ENCODE results near the gene SEC14L5.

SEC14L5 gene

DNA sequence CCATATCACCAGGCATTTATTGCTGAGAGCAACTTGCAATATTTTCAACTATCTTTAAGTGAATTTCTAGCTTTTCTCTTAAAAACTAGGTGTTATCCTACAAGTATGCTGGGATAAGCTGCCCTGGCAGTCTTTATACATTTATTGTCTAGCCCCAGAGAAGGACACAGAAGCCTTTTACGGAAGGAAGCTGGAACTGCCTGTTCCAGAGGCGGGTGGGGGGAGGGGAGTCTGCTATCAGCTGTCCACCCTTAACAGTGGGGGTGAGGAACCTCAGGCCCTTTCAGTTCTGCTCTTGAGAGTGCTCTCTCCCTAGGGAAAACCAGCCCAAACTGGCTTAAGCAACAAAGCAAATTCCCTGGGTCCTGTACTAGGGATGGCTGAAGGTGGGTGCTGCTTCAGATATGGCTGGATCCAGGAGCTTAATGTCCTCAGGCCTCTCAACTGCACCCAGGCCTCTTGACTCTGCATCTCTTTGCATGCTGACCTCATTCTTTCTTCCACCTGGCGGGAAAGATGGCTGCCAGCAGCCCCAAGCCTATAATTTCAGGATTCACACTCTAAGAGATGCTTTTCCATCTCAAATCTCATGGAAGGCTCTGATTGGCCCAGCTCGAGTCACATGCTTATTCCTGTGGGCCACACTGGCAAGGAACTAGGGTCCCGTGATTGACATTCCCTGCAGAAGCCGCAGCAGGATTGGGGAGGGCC lies 59.0 kb downstream of the SEC14L5 start:
- DNase-seq: no peak

DNA sequence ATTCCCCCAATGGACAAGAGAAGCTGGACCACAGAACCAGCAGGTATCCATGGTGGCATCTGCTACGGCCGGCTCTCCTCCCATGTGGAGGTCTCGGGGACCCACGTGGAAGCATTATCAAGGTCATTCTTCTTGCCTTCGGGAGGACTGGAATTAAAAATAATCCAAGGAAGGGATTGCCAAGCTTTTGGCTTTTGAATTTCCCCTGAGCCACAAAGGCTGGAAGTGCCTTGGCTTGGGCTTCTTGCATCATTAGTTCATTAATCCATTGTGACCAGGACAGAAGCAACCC lies 59.5 kb downstream of the SEC14L5 start:
- no peak for DNase-seq

DNA sequence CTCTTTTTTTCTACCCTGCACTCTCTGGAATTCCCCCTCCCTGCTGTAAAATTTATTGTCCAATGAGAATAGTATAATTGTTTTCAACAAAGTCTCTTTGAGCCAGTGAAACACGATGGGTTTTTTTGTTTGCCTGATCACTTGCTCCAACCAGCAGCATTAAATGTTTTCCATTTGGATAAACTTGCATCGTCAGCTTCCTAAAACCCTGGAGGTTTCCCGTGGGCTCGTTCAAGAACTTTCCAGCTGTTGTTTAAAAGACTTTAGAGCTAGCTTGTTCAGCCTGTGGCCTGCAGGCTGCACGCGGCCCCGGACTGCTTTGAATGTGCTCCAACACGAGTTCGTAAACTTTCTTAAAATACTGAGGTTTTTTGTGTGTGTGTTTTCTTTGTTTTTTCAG lies 60.7 kb downstream of the SEC14L5 start:
- no peak for DNase-seq

DNA sequence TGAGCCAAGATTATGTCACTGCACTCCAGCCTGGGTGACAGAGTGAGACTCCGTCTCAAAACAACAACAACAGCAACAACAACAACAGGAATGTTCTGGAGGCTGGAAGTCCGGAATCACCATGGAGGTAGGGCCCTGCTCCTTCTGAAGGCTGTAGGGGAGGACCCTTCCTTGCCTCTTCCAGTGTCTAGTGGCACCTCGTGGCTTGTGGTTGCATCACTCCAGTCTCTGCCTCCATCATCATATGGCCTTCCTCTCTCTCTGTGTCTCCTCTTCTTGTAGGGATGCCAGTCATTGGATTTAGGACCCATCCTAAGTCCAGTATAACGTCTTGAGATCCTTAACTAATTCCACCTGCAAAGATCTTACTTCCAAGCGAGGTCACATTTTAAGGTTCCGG lies 61.6 kb downstream of the SEC14L5 start:
- DNase-seq: no peak

DNA sequence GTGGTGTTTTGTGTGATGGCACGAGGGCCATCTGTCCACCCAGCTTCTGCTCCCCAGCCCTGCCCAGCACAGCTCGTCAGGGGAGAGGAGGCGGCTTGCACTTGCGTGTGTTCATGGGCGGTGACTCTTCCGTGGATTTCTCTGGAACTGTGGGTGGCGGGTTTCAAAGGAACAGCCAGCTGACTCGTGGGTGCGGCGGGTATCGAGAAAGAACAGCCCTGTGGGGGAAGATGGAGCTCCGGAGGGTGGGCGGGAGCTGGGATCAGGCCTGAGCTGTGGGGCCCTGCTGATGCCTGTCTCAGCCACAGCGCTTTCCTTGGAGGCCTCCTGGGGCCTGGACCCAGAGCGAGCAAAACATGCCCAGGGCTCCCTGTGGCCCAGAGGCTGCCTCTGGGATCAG lies 62.4 kb downstream of the SEC14L5 start:
- no peak for DNase-seq

DNA sequence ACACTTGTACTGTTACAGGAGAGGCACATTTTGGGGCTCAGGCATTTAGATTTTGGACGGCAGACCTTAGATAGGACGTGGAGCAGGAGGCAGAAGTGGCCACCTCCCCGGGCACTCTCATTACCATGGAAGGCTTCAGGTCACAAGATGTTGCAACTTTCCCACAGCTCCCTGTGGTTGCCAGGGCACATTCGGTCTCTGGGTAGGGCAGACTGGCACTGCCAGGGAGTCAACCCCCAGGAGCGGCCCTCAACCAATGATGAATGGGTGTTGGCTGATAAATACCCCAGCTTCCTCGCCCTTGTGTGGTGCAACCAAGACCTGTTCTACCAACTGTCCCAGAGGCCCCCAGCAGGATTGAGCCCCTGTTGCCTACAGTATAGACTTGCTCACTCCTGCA lies 64.4 kb downstream of the SEC14L5 start:
- DNase-seq: no peak

DNA sequence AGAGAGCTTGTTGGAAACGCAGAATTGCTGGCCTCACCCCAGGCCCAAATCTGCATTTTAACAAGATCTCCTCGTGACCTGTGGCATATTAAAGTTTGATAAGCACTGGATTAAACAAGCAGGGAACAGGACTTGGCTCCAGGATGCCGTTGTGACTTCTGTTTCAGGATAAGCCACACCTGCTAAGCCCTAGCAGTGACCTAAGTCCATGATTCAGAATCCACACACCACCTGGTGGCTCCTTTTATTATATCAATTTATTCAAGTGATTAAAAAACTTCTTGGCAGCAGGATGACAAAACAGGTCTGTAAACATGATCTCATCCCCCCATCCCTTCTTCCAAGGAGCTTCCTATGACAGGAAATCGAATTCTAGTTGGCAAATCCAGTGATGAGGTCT lies 66.5 kb downstream of the SEC14L5 start:
- DNase-seq: peak; percentile 64

DNA sequence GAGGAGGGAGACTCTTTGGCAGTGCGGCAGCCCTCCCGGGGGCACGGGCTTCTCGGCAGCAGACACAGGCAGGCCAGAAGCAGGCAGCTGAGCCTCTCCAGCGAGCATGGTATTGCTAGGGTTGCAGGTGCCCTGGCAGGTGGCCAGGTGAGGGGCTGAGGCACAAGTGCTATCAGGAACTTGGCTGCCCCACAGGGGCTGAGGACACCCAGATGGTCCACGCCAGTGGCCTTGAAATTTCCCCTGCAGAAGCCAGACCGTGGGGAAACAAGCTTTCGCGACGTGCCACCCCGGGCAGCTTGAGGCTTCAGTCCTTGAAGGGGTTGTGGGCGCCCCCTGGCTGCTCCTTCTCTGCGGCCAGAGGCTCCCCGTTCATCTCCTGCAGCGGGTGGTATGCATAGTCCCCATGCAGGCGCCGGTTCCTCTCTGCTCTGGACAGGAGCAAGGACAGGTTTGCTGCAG lies 67.1 kb downstream of the SEC14L5 start:
- DNase-seq: peak; percentile 21

DNA sequence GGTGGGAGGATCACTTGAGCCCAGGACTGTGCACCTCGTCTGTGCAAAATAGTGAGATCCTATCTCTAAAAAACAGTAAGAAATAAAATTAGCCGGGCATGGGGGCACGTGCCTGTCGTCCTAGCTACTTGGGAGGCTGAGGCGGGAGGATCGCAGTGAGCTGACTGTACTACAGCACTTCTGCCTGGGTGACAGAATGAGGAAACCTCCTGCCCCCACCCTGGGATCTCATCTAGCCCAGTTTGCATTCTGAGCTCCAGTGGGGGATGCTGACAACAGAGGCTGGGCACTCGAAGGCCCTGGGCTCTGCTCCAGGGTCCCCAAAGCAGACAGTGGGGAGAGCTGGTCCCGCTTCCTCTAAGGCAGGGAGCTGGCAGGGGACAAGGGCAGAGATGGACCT lies 68.5 kb downstream of the SEC14L5 start:
- no peak for DNase-seq

DNA sequence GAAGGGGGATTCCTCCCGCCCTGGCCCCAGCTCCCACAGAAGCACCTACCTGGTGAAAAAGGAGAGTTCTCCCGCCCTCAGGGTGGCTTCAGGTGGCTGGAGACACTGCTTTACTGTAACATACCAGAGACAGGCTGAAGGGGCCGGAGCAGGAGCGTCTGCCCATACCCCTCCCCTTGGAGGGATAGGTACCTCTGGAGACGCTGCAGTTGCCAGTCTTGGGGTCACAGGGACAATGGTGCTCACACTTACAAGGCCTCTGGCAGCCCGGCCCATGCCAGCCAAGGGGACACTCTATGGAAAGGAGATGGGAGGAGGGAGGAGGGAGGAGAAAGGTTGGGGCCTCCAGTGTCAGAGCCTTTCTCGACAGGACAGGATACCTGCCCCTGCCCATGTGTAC lies 69.0 kb downstream of the SEC14L5 start:
- DNase-seq: no peak

DNA sequence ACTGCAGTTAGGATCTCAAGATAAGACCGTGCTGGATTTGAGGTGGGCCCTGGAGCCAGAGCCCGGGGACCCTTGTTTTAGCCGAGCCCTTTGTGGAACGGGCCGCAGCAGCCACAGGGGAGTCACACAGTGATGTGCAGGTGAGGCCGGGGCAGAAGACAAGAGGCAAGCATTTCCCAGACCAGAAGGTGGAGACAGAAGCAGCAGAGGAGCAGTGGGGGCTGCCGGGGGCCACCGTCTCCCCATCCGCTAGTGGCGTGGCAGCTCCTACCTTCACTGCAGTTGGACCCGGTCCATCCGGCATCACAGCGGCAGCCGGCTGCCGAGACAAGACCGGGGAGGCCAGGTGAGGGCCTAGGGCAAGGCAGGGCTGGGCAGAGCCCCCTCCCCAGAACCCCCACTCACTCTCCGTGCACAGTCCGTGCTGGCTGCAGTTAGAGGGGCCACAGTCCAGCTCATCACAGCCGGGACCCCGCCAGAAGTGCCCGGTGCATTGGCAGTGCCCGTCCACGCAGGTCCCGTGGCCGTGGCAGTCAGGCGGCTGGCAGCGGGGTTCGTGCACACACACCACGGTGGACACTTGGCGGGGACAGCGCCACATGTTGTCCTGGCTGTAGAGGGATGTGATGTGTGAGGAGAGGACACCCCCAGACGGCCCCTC lies 69.6 kb downstream of the SEC14L5 start:
- DNase-seq: no peak

DNA sequence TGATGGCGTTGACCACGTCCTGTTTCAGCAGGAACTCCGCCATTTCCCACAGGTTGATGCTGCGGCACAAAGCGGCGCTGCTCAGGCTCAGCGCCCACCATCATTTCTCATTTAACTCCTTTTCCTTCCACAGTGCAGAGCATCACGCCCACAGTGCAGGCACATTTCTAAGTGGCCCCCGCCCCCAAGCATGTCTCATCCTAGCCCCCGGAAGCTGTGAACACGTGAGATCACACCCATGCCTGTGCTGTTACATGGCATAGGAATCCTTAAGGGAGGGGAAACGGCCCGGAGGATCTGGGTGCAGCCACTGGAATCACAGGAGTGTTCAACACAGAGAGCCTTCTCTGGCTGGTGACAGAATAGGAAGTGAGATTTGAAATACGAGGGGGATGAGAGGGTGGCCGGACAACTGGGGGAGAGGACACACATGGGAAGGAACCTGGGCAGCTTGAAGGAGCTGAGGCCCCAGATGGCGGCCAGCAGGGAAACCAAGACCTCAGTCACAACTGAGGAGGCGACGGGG lies 70.9 kb downstream of the SEC14L5 start:
- no peak for DNase-seq

DNA sequence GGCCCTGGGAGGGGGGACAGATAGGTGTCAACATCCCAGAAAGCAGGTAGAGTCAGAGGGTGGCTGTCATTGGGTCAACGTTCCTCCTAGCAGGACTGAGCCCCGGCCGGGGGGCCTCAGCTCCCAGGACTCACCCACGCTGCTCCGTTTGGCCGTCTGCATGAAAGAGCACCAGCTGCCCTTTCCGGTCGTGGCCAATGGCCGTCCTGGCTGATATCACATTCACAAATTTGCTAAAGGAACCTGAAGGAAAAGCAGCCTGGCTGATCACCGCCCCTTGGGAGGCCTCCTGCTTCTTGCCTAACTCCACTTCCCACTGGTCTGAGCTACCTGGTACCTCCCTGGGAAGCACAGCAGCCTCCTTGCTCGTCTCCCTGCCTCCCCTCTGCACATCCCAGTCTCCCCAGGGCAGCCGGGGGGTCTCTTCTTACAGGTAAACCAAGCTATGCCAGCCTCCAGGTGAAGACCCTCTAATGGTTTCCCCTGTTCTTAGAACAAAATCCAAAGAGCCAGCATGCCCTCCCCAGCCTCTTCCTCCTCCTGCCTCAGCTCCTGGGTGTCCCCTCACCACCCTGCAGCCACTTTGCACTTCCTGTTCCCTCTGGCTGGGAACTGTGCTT lies 72.2 kb downstream of the SEC14L5 start:
- no peak for DNase-seq

DNA sequence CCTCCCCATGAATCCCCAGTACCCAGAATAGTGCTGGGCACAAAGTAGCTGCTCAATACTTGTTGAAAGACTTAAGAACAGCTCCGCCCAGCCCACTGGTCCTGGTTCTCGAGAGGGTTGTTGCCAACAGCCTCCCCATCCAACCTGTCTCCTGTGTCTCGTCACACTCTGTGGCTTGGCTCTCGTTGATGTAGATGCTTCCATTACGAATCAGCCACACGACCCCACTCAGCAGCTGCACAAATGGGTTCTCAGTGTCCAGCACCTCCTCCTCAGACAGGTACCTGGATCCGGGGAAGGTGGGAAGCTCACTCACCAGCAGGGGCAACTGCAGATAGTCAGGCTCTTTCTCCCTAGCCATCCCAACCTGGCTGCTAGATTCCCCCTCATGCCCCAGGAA lies 73.5 kb downstream of the SEC14L5 start:
- DNase-seq: no peak

DNA sequence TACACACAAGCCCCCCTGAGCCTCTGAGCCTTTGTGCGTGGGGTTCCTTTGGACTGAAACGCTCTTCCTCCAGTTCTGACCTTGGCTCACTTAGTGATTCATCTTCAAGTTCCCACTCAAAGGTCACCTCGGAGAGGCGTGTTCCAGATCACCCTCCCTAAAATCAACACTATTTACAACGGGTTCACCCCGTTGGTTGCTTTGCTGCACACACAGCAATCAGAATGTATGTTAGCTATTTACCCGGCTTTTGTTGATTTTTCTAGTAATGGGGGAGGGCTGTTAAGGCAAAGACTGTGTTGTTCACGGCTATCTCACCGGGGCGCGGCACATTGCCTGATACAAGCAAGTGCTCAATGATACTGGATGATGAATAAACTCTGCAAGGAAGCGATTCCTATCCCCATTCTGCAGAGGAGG lies 74.6 kb downstream of the SEC14L5 start:
- DNase-seq: no peak

DNA sequence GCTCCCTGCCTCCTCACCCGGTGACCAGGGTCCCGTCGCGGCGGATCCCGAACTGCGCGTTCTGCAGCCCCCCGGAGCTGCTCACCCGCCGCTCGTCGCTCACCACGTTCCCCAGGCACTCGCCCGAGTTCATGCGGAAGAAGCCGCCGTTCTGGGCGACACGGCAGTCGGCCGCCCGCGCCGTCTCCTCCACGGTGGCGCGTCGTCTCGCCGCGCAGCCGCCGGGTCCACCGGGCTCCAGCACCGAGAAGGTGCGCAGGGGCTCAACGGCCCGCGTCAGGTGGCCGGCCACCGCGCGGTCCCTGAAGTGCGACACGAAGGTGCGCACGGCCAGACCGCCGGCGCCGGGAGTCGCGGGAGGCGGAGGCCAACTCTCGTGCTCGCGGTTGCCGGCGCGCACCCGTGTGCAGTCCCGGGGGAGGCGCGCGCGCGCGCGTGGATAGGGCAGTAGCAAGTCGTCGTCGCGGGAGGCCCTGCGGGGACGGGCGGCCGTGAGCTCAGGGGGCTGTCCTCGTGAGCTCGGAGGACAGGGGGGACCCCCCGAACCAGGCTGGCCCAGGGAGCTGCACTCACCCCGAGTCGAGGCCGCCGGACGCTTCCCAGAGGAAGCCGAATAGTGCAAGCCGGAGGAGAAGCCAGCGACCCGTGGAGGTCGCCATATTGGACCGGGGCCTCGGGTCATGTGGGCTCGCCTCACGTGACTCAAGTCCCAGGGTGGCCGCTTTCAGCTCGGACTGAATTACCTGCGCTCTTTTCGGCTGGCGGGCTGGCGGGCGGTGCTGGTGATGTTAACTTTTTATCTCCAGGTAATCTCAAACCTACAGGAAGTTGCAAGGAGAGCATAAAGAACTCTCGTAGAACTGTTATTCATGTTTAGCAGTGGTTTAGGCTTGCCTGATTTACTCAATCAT lies 75.4 kb downstream of the SEC14L5 start, which contains the start of gene NAGPA:
Gene NAGPA (minus strand): TSS at position 680 of the 911 bp plus-strand sequence. CDS start 21 bp downstream, at position 659.
- DNase-seq: peak; percentile 37

DNA sequence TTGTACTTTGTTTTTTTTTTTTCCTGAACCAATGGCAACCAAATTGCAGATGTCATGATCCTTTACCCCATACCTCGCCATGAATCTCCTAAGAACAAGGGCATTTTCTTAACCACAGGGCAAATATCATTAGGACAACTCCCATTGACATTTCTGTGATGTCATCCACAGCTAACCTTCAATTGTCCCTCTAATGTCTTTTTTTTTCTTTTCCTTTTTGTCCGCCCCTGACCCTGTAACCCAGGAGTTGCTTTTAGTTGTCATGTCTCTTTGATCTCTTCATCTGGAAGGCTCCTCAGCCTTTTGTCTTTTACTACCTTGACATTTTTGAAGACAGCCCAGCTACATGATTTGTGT lies 76.0 kb downstream of the SEC14L5 start:
- no peak for DNase-seq

DNA sequence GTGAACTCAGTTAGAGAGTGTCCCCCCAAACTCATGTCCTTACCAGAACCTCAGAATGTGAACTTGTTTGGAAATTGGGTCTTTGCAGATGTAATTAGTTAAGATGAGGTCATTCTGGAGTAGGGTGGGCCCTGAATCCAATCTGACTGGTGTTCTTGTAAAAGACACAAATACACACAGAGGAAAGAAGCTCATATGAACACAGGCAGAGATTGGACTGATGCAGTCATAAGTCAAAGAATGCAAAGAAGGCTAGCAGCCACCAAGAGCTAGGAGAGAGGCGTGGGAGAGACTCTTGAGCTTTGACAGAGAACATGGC lies 77.7 kb downstream of the SEC14L5 start:
- no peak for DNase-seq

DNA sequence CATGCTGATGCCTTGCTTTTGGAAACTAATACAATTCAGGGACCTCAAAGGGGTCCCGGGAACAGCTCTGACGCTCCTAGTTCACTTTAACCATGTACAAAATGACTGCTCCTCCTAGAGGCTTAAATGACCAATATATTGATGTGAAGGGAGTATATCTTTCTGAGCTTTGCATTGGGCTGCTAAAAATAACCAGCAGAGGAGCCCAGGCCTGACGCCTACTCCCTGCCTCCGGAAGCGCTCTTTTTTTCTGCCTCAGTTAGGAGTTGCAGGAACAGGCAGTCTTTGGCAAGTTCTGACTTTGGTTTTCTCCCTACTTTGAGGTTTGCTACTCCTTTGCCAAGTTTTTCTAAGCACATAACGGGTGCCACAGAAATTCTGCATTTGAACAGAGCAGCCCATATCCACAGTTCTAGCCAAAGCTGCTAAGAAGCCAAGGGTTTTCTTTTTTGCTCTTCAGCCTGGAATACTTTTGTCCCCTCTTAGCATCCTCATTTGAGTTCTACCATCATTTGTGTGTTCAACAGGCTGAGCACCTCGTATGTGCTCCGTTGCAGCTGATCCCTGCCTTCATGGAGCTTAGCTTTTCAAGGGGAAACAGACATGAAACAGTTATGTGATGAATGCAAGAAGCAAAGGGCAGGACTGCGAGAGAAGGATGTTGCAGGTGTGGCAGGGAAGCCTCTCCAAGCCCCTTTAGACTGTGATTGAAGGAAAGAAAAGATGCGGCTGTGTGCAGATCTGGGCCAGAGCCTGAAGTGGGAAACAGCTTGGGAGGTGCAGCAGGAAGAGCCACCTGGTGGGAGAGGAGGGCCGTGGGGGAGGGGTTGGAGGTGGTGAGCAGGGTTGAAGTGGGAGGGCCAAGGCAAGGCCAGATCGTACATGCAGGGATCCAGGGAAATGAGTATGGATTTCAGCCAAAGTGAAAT lies 78.4 kb downstream of the SEC14L5 start:
- no peak for DNase-seq

DNA sequence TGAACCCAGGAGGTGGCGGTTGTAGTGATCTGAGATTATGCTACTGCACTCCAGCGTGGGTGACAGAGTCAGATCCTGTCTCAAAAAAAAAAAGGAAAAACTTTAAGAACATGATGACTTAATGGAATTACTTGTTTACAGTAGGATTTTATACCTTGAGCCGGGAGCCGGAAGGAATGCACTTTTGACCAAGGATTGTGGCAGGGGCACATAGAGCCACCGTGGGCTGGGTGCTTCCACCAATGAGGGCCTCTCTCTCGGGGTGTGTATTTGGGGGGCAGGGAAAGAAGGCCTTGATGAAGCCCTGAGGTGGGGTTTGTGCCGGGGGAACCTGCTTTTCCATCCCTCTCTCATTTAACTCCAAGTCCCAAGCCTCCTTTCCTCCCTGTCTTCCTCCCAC lies 82.3 kb downstream of the SEC14L5 start:
- no peak for DNase-seq

DNA sequence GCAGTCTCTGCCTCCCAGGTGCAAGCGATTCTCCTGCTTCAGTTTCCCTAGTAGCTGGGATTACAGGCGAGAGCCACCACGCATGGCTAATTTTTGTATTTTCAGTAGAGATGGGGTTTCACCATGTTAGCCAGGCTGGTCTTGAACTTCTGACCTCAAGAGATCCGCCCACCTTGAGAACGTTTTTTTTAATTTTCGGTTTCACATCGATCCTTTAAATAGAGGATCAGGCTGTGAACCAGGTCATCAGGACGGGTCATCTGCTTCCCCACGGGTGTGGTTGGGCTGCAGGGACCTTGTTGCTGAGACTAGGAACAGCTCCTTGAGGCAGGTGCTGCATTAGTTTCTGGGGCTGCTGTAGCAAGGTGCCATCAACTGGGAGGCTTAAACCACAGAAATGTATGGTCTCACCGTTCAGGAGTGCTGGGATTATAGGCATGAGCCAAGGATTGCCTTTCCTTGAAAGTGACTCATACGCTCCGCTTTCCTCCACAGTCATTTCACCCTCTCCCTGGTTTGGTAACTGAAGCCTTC lies 83.5 kb downstream of the SEC14L5 start:
- DNase-seq: no peak
